Measurements from ENCODE around the gene TBL1X.

GRCh38 chrX:9530848-9531274 is 66.0 kb downstream of the TBL1X start:
- TF ChIP-seq CTCF (IDR thresholded peaks at IDR 0.05) (no peak), EP300 (IDR thresholded peaks at IDR 0.05) (no peak), POLR2AphosphoS5 (IDR thresholded peaks at IDR 0.05) (no peak), POLR2A (IDR thresholded peaks at IDR 0.05) (no peak)
